HepG2 (cell line): Measurements from ENCODE around the gene SLC39A3. TPM values are rescaled to one million over a fixed set of nuclear protein-coding genes. Genes with fewer than 3 reads are reported as not detected.

ENCODE experiments used
- ATAC-seq: fragments of 200-7000 bp; cut with Tn5 transposase; 3 replicates; pipeline ENCODE4 v1.9.1; 2020; ENCODE audit warnings: mild to moderate bottlenecking, moderate library complexity
- BruUV-seq: library from RNA; stranded (reverse); fragments of 400-500 nt; replicated peaks from 2 replicates; lab custom pipeline; 2021; lab: Mats Ljungman, UMichigan
- CTCF ChIA-PET: fragments of 300-600 bp; formaldehyde crosslinking; extraction: SDS; loops from one replicate; lab custom pipeline; 2021; ENCODE audit warnings: low total read pairs, inconsistent platforms, low intra/inter-chr PET ratio; lab: Yijun Ruan, JAX
- POLR2A ChIA-PET: fragments of 350-600 bp; sonication (Branson Sonifier 250); formaldehyde crosslinking; loops from one replicate; lab custom pipeline; 2020; ENCODE audit warnings: antibody characterized with exemption, inconsistent platforms; lab: Yijun Ruan, JAX
- DNase-seq: peaks from one replicate; pipeline ENCODE4 v3.0.0-alpha.2; 2015; ENCODE audit warnings: low spot score
- FAIRE-seq: peaks from 3 replicates; lab custom pipeline; 2011; peaks lifted over from hg19 to GRCh38; lab: Jason Lieb, UNC
- H2AFZ ChIP-seq: one replicate; pipeline ENCODE4 v1.6.1; 2011; ENCODE audit warnings: low read length, inconsistent platforms
- H3K27ac ChIP-seq: fragments of 300-600 bp; 3 replicates; pipeline ENCODE4 v1.8.0; 2011; ENCODE audit warnings: mixed run types, mild to moderate bottlenecking, mixed read lengths, low read length, inconsistent platforms; ENCODE audit not compliant: insufficient read depth; ENCODE audit errors: extremely low read length
- H3K27me3 ChIP-seq, 2 experiments: fragments of 200-600 bp in 1 of 2; 2 replicates in 1 of 2; 3 replicates in 1 of 2; pipeline versions ENCODE4 v1.6.0 to v1.8.0; 2011; ENCODE audit warnings: low read length in 2 of 2, mild to moderate bottlenecking in 2 of 2, moderate library complexity in 2 of 2, inconsistent platforms in 1 of 2; ENCODE audit not compliant: insufficient read depth in 2 of 2, control insufficient read depth in 1 of 2
- H3K36me3 ChIP-seq, 2 experiments: fragments of 200-600 bp in 1 of 2; replicated peaks in 1 of 2; 2 replicates in 1 of 2; 3 replicates in 1 of 2; pipeline versions ENCODE4 v1.5.1 to v1.8.0; 2011; ENCODE audit warnings: low read length in 2 of 2, inconsistent platforms in 1 of 2; ENCODE audit not compliant: insufficient read depth in 2 of 2, control insufficient read depth in 1 of 2
- H3K4me1 ChIP-seq: 2 replicates; pipeline ENCODE4 v1.5.1; 2012; ENCODE audit warnings: low read length, inconsistent platforms; ENCODE audit not compliant: insufficient read depth
- H3K4me2 ChIP-seq: 2 replicates; pipeline ENCODE4 v1.6.0; 2011; ENCODE audit warnings: low read depth, low read length, inconsistent platforms
- H3K4me3 ChIP-seq, 3 experiments: fragments of 200-600 bp in 1 of 3; sonication (generic), shearing (Covaris generic) in 1 of 3; replicated peaks in 1 of 3; 2 replicates each; pipeline ENCODE4 v1.5.1; 2011 to 2016; ENCODE audit warnings: low read length in 3 of 3, inconsistent platforms in 2 of 3, low read depth in 2 of 3, mild to moderate bottlenecking in 2 of 3, control low read depth in 1 of 3, mixed read lengths in 1 of 3; ENCODE audit not compliant: insufficient read depth in 1 of 3
- H3K79me2 ChIP-seq: one replicate; pipeline ENCODE4 v1.6.1; 2011; ENCODE audit warnings: low read length, inconsistent platforms; ENCODE audit not compliant: insufficient read depth
- H3K9ac ChIP-seq: 2 replicates; pipeline ENCODE4 v1.6.0; 2011; ENCODE audit warnings: mild to moderate bottlenecking, low read depth, low read length, inconsistent platforms; ENCODE audit not compliant: insufficient read depth
- H3K9me3 ChIP-seq: 2 replicates; pipeline ENCODE4 v1.5.1; 2012; ENCODE audit warnings: mild to moderate bottlenecking, low read length
- H4K20me1 ChIP-seq: 2 replicates; pipeline ENCODE4 v1.6.0; 2011; ENCODE audit warnings: inconsistent platforms, mild to moderate bottlenecking, low read length, moderate library complexity; ENCODE audit not compliant: insufficient read depth
- CBX5 ChIP-seq: sonication (generic); formaldehyde crosslinking; IDR thresholded peaks from 2 replicates; pipeline ENCODE4 v1.4.0; 2020; ENCODE audit warnings: missing genetic modification reagents, borderline replicate concordance
- CEBPG ChIP-seq: IDR thresholded peaks from 2 replicates; pipeline ENCODE4 v1.6.1; 2016
- HNF1A ChIP-seq, 2 experiments: sonication (generic) in 1 of 2; formaldehyde crosslinking in 1 of 2; IDR thresholded peaks; 2 replicates each; pipeline versions ENCODE4 v1.4.0 to v1.6.1; 2016 to 2020; ENCODE audit warnings: borderline replicate concordance in 1 of 2, low read depth in 1 of 2, mild to moderate bottlenecking in 1 of 2, missing genetic modification reagents in 1 of 2
- HNF4A ChIP-seq: sonication (generic); formaldehyde crosslinking; IDR thresholded peaks from 2 replicates; pipeline ENCODE4 v1.4.0; 2020; ENCODE audit warnings: missing genetic modification reagents
- PRDM4 ChIP-seq: sonication (generic); formaldehyde crosslinking; IDR thresholded peaks from 2 replicates; pipeline ENCODE4 v1.9.0; 2021; ENCODE audit warnings: missing genetic modification reagents, borderline replicate concordance
- YEATS4 ChIP-seq: sonication (generic); formaldehyde crosslinking; IDR thresholded peaks from 2 replicates; pipeline ENCODE4 v1.4.0; 2020; ENCODE audit warnings: missing genetic modification reagents, borderline replicate concordance
- ZBTB44 ChIP-seq: sonication (generic); formaldehyde crosslinking; IDR thresholded peaks from 2 replicates; pipeline ENCODE4 v1.4.0; 2020; ENCODE audit warnings: missing genetic modification reagents
- ZNF160 ChIP-seq: sonication (generic); formaldehyde crosslinking; IDR thresholded peaks from 2 replicates; pipeline ENCODE4 v1.8.0; 2022; ENCODE audit warnings: mild to moderate bottlenecking, inconsistent platforms, missing genetic modification reagents
- ZNF552 ChIP-seq: sonication (generic); formaldehyde crosslinking; IDR thresholded peaks from 2 replicates; pipeline ENCODE4 v1.9.0; 2022; ENCODE audit warnings: missing genetic modification reagents, mild to moderate bottlenecking, borderline replicate concordance
- ZNF709 ChIP-seq: sonication (generic); formaldehyde crosslinking; IDR thresholded peaks from 2 replicates; pipeline ENCODE4 v1.5.0; 2020; ENCODE audit warnings: mild to moderate bottlenecking, missing genetic modification reagents
- ZSCAN25 ChIP-seq: sonication (generic); formaldehyde crosslinking; IDR thresholded peaks from 2 replicates; pipeline ENCODE4 v1.8.0; 2022; ENCODE audit warnings: mild to moderate bottlenecking, missing genetic modification reagents
- WGBS: methylation state at CpG from one replicate; pipeline ENCODE4 v1.1.6; 2017; ENCODE audit warnings: low lambda C conversion rate; 5-methylcytosine and 5-hydroxymethylcytosine counted together
- in situ Hi-C: cut with HindIII; loops from 2 replicates; pipeline ENCODE4 v1.10.0; 2017; ENCODE audit warnings: low pct_unique_long_range_greater_than_20kb; ENCODE audit not compliant: extremely low pct_ligation_motif_present
- intact Hi-C: fragments of 100-400 bp; cut with micrococcal nuclease; formaldehyde crosslinking; loops from one replicate; pipeline ENCODE4 v1.10.0; 2022; ENCODE audit not compliant: unreplicated experiment
- polyA plus RNA-seq, 8 experiments: library from polyadenylated mRNA; depleted of rRNA in 3 of 8; stranded (reverse) in 7 of 8; unstranded in 1 of 8; fragments of >200 nt; fragmentation: Illumina TruSeq in 4 of 8; extraction: Trizol in 4 of 8; gene quantifications; 2 replicates each; pipeline versions ENCODE4 v1.2.1 to v1.2.3, GENCODE V29; 2011 to 2016; ENCODE audit warnings: low read depth in 4 of 8, missing spikeins in 1 of 8, mixed read lengths in 1 of 8; ENCODE audit not compliant: insufficient read depth in 1 of 8
- total RNA-seq, 5 experiments: library from RNA; depleted of rRNA; stranded (reverse); fragments of >200 nt; fragmentation: Illumina TruSeq; extraction: Trizol; gene quantifications; 2 replicates each; pipeline ENCODE4 v1.2.3, GENCODE V29; 2016; ENCODE audit warnings: low read depth in 1 of 5

SLC39A3 gene
- total and polyA plus RNA-seq, 2 of the 13 experiments (the other 11 are each of a cell fraction or from before 2014, with no cell fraction given): 33.6 to 41.6 TPM

GRCh38 chr19:2703691-2704216 is 36.1 kb downstream of the SLC39A3 start:
- Histone ChIP-seq H3K27me3 (no peaks in the 10 kb centered on the region; a peak in 1 of 5 replicates), H3K4me1 (peaks cover 36% of the 10 kb centered on the region), H3K79me2 (no peaks in the 10 kb centered on the region), H2AFZ (no peak overlapping the region), H3K4me3 (no peak overlapping the region), H4K20me1 (no peaks in the 10 kb centered on the region), H3K27ac (no peak overlapping the region), H3K9me3 (no peaks in the 10 kb centered on the region), H3K4me2 (0 out of 2 replicates have a peak overlapping the region, but pooled peaks have one; percentile 63), H3K9ac (no peak overlapping the region), H3K36me3 (no peaks in the 10 kb centered on the region)
- FAIRE-seq: peak; percentile 34
- in situ Hi-C loops: no loop called here
- peak; percentile 60 for ATAC-seq
- POLR2A ChIA-PET: interaction anchor here (0.7 to 3.6 kb wide), 3 partner anchors 17 to 75 kb away, joined by 3 to 28 read pairs (median 7); no protein-coding TSS in a partner anchor
- BruUV-seq: no TSS peak
- WGBS: 45% methylated on average over 5 of the region's 6 CpGs
- CTCF ChIA-PET: no interaction called here
- DNase-seq: peak; percentile 64
- intact Hi-C loops: loop anchor here (5.0 kb wide), 1 partner anchor 604 kb away; no protein-coding TSS in a partner anchor
- TF ChIP-seq HNF1A (IDR thresholded peaks at IDR 0.05; ENCODE audit: low read depth) (no peak), HNF1A (CRISPR knock-in tag; IDR thresholded peaks at IDR 0.05; ENCODE audit: borderline replicate concordance) (no peak), ZNF709 (no peak), ZNF160 (CRISPR knock-in tag) (no peak), PRDM4 (CRISPR knock-in tag) (no peak), ZNF552 (CRISPR knock-in tag) (no peak), ZSCAN25 (CRISPR knock-in tag) (0 out of 2 replicates have a peak, but pooled peaks have one; percentile 3), ZBTB44 (CRISPR knock-in tag) (no peak), HNF4A (CRISPR knock-in tag) (peak; percentile 7; the same call in 1 of the 2 replicates), YEATS4 (no peak), CBX5 (0 out of 2 replicates have a peak, but pooled peaks have one; percentile 35), CEBPG (CRISPR knock-in tag) (peak; percentile 63)
